HUES64 (cell line): ENCODE results near the gene MIA2.
"Not testable (repeated sequence)": the region's sequence is repeated elsewhere in the genome, so short reads cannot be mapped to it uniquely, and the experiment has no call there.

Experiments used
- H3K27ac ChIP-seq: 2 replicates; pipeline ENCODE4 v1.7.0; 2013; ENCODE audit warnings: low read depth, low read length, inconsistent platforms
- H3K27me3 ChIP-seq: 2 replicates; pipeline ENCODE4 v1.6.1; 2013; ENCODE audit warnings: mild to moderate bottlenecking, low read length; ENCODE audit not compliant: insufficient read depth
- H3K36me3 ChIP-seq: 2 replicates; pipeline ENCODE4 v1.6.1; 2013; ENCODE audit warnings: mild to moderate bottlenecking, low read length; ENCODE audit not compliant: insufficient read depth
- H3K4me1 ChIP-seq: 2 replicates; pipeline ENCODE4 v1.6.1; 2013; ENCODE audit warnings: mild to moderate bottlenecking, low read length, moderate library complexity; ENCODE audit not compliant: insufficient read depth
- H3K4me3 ChIP-seq: 2 replicates; pipeline ENCODE4 v1.5.1; 2013; ENCODE audit warnings: mild to moderate bottlenecking, low read length, moderate library complexity
- H3K9ac ChIP-seq: 2 replicates; pipeline ENCODE4 v1.6.1; 2013; ENCODE audit warnings: mild to moderate bottlenecking, low read depth, low read length
- H3K9me3 ChIP-seq: 2 replicates; pipeline ENCODE4 v1.6.1; 2013; ENCODE audit warnings: low read depth, low read length; ENCODE audit not compliant: insufficient read depth
- WGBS: fragments of 150-250, 120-280 bp; methylation state at CpG from one replicate; pipeline ENCODE4 v1.1.7; 2013; ENCODE audit warnings: missing lambda C conversion rate; 5-methylcytosine and 5-hydroxymethylcytosine counted together

Gene MIA2

GRCh38 chr14:39307815-39308214 lies 74.1 kb downstream of the MIA2 start:
- no peak overlapping the region for H3K4me3 ChIP-seq
- WGBS, result 93% methylated on average over 1 of the region's 3 CpGs
- no peak overlapping the region for H3K9ac ChIP-seq
- peaks cover 6% of the 10 kb centered on the region; the same call in 1 of the 2 replicates for H3K36me3 ChIP-seq
- no peaks in the 10 kb centered on the region for H3K27me3 ChIP-seq
- H3K4me1 ChIP-seq, result no peaks in the 10 kb centered on the region
- no peak overlapping the region for H3K27ac ChIP-seq
- H3K9me3 ChIP-seq, result no peaks in the 10 kb centered on the region

GRCh38 chr14:39310051-39310450 lies 76.3 kb downstream of the MIA2 start:
- no peaks in the 10 kb centered on the region for H3K9me3 ChIP-seq
- no peak overlapping the region for H3K9ac ChIP-seq
- H3K36me3 ChIP-seq, result peaks cover 4% of the 10 kb centered on the region; the same call in 1 of the 2 replicates
- no peak overlapping the region for H3K4me3 ChIP-seq
- no peak overlapping the region for H3K27ac ChIP-seq
- H3K27me3 ChIP-seq, result no peaks in the 10 kb centered on the region
- H3K4me1 ChIP-seq, result no peaks in the 10 kb centered on the region

- Histone ChIP-seq H3K9ac (no peak overlapping the region), H3K4me3 (no peak overlapping the region), H3K27me3 (no peaks in the 10 kb centered on the region), H3K4me1 (0 out of 2 replicates have a peak, but pooled peaks cover 3% of the 10 kb centered on the region), H3K9me3 (no peaks in the 10 kb centered on the region), H3K27ac (no peak overlapping the region), H3K36me3 (peaks cover 28% of the 10 kb centered on the region)
- WGBS, result 100% methylated on average over 1 of the region's 1 CpG
Observed at GRCh38 chr14:39315859-39316444, 82.2 kb downstream of the MIA2 start.

GRCh38 chr14:39316830-39317553 lies 83.3 kb downstream of the MIA2 start:
- Histone ChIP-seq H3K9ac (no peak overlapping the region), H3K4me3 (no peak overlapping the region), H3K9me3 (no peaks in the 10 kb centered on the region), H3K27me3 (no peaks in the 10 kb centered on the region), H3K4me1 (0 out of 2 replicates have a peak, but pooled peaks cover 3% of the 10 kb centered on the region), H3K36me3 (peaks cover 29% of the 10 kb centered on the region), H3K27ac (no peak overlapping the region)
- 93% methylated on average over 8 of the region's 8 CpGs for WGBS

- WGBS, result 92% methylated on average over 2 of the region's 2 CpGs
Observed at GRCh38 chr14:39318574-39318973, 84.9 kb downstream of the MIA2 start.

GRCh38 chr14:39319381-39319780 lies 85.7 kb downstream of the MIA2 start:
- H3K9me3 ChIP-seq, result no peaks in the 10 kb centered on the region
- no peaks in the 10 kb centered on the region for H3K27me3 ChIP-seq
- no peak overlapping the region for H3K27ac ChIP-seq
- 0 out of 2 replicates have a peak, but pooled peaks cover 3% of the 10 kb centered on the region for H3K4me1 ChIP-seq
- H3K9ac ChIP-seq, result no peak overlapping the region
- H3K4me3 ChIP-seq, result no peak overlapping the region
- H3K36me3 ChIP-seq, result peaks cover 33% of the 10 kb centered on the region

More at GRCh38 chr14:39318574-39318973, 84.9 kb downstream of the MIA2 start:
- Histone ChIP-seq H3K27me3 (no peaks in the 10 kb centered on the region), H3K36me3 (peaks cover 33% of the 10 kb centered on the region), H3K9me3 (no peaks in the 10 kb centered on the region), H3K4me3 (no peak overlapping the region), H3K4me1 (0 out of 2 replicates have a peak, but pooled peaks cover 3% of the 10 kb centered on the region), H3K27ac (no peak overlapping the region), H3K9ac (no peak overlapping the region)

- no CpG with 5 or more reads among the region's 1 CpG for whole genome bisulfite sequencing
- H3K4me1 ChIP-seq, result 0 out of 2 replicates have a peak, but pooled peaks cover 3% of the 10 kb centered on the region
- no peak overlapping the region for H3K9ac ChIP-seq
- H3K4me3 ChIP-seq, result no peak overlapping the region
- no peaks in the 10 kb centered on the region for H3K27me3 ChIP-seq
- no peak overlapping the region for H3K27ac ChIP-seq
- H3K9me3 ChIP-seq, result no peaks in the 10 kb centered on the region
- peaks cover 33% of the 10 kb centered on the region for H3K36me3 ChIP-seq
Observed at GRCh38 chr14:39320318-39320717, 86.6 kb downstream of the MIA2 start.

- Histone ChIP-seq H3K9ac (no peak overlapping the region), H3K36me3 (peaks cover 39% of the 10 kb centered on the region), H3K27me3 (no peaks in the 10 kb centered on the region), H3K4me3 (no peak overlapping the region), H3K27ac (no peak overlapping the region), H3K9me3 (no peaks in the 10 kb centered on the region), H3K4me1 (no peaks in the 10 kb centered on the region)
Observed at GRCh38 chr14:39322807-39323206, 89.1 kb downstream of the MIA2 start.

- H3K27me3 ChIP-seq, result no peaks in the 10 kb centered on the region
- WGBS, result 92% methylated on average over 2 of the region's 2 CpGs
- H3K9ac ChIP-seq, result no peak overlapping the region
- H3K36me3 ChIP-seq, result peaks cover 31% of the 10 kb centered on the region
- no peak overlapping the region for H3K27ac ChIP-seq
- H3K4me1 ChIP-seq, result no peaks in the 10 kb centered on the region
- H3K4me3 ChIP-seq, result no peak overlapping the region
- H3K9me3 ChIP-seq, result no peaks in the 10 kb centered on the region
Observed at GRCh38 chr14:39324097-39324496, 90.4 kb downstream of the MIA2 start.

GRCh38 chr14:39339003-39339402 lies 105.3 kb downstream of the MIA2 start:
- H3K27ac ChIP-seq, result no peak overlapping the region
- WGBS, result 20% methylated on average over 7 of the region's 7 CpGs
- no peak overlapping the region for H3K9ac ChIP-seq
- no peaks in the 10 kb centered on the region; the same call in 1 of the 2 replicates for H3K27me3 ChIP-seq
- H3K4me3 ChIP-seq, result no peak overlapping the region
- peaks cover 4% of the 10 kb centered on the region; the same call in 1 of the 2 replicates for H3K36me3 ChIP-seq
- no peaks in the 10 kb centered on the region for H3K9me3 ChIP-seq
- peaks cover 4% of the 10 kb centered on the region; the same call in 1 of the 2 replicates for H3K4me1 ChIP-seq

- H3K9me3 ChIP-seq, H3K36me3 ChIP-seq, H3K27ac ChIP-seq, H3K4me1 ChIP-seq, H3K27me3 ChIP-seq, H3K9ac ChIP-seq, H3K4me3 ChIP-seq: not testable (repeated sequence)
- 97% methylated on average over 5 of the region's 7 CpGs for WGBS
Observed at GRCh38 chr14:39341126-39341525, 107.4 kb downstream of the MIA2 start.
